ENCODE results near the gene TSPAN12. TPM values are rescaled to one million over a fixed set of nuclear protein-coding genes. Genes with fewer than 3 reads are reported as not detected.

The TSPAN12 gene
- total and polyA plus RNA-seq, 9 donors = 0.50 to 58.0 (median 4.2) TPM

GRCh38 chr7:120842121-120842621 lies 15.8 kb downstream of the TSPAN12 start:
- H3K27me3 ChIP-seq = no peaks in the 10 kb centered on the region
- H3K4me3 ChIP-seq = no peak overlapping the region
- H3K27ac ChIP-seq = no peak overlapping the region
- intact Hi-C loops (cut with DNase I) = no loop called here
- DNase-seq = no peak
- H3K9me3 ChIP-seq = no peaks in the 10 kb centered on the region
- WGBS, 3 donors = 77 to 89% (median 88%) methylated on average over 4 of the region's 4 CpGs
- H3K4me1 ChIP-seq (ENCODE audit: insufficient read depth) = no peaks in the 10 kb centered on the region
- TF ChIP-seq CTCF (IDR thresholded peaks at IDR 0.05) (no peak), EP300 (IDR thresholded peaks at IDR 0.05) (no peak), POLR2A (IDR thresholded peaks at IDR 0.05) (no peak)
- no peaks in the 10 kb centered on the region for H3K36me3 ChIP-seq

- DNase-seq = no peak
- 90 to 93% (median 90%) methylated on average over 2 of the region's 2 CpGs for WGBS, 3 donors
- Histone ChIP-seq H3K4me3 (no peak overlapping the region), H3K4me1 (ENCODE audit: insufficient read depth) (no peaks in the 10 kb centered on the region), H3K27ac (no peak overlapping the region), H3K9me3 (no peaks in the 10 kb centered on the region), H3K27me3 (no peaks in the 10 kb centered on the region), H3K36me3 (no peaks in the 10 kb centered on the region)
- intact Hi-C loops (cut with DNase I) = no loop called here
- TF ChIP-seq CTCF (IDR thresholded peaks at IDR 0.05) (no peak), POLR2A (IDR thresholded peaks at IDR 0.05) (no peak), EP300 (IDR thresholded peaks at IDR 0.05) (no peak)
Measured at GRCh38 chr7:120841608-120842007, 16.3 kb downstream of the TSPAN12 start.

DNA sequence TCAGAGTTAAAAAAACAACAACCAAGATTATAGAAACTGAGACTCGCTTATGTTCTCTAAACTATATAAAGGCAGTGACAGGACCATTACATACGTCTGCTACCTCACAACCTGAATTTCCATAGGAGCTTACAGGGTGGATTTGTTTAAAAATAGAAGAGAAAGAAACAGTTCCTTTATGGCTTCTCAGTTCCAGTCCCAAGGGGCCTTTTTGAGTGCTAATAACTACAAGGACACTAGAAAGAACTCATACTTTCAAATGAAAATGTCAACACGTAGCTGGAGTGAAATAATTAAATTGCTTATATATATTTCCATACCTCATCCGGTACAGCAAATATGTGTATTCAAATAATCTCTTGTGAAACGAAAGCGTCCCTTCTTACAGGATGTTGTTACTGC lies 19.7 kb downstream of the TSPAN12 start:
- intact Hi-C loops (cut with DNase I) = no loop called here
- 67 to 79% (median 77%) methylated on average over 6 of the region's 6 CpGs for WGBS, 3 donors
- no peak overlapping the region for H3K4me3 ChIP-seq
- TF ChIP-seq CTCF (IDR thresholded peaks at IDR 0.05) (no peak), POLR2A (IDR thresholded peaks at IDR 0.05) (no peak), EP300 (IDR thresholded peaks at IDR 0.05) (no peak)
- no peaks in the 10 kb centered on the region for H3K27me3 ChIP-seq
- no peaks in the 10 kb centered on the region for H3K36me3 ChIP-seq
- no peak overlapping the region for H3K27ac ChIP-seq
- no peaks in the 10 kb centered on the region for H3K4me1 ChIP-seq (ENCODE audit: insufficient read depth)
- DNase-seq = no peak
- no peaks in the 10 kb centered on the region for H3K9me3 ChIP-seq

DNA sequence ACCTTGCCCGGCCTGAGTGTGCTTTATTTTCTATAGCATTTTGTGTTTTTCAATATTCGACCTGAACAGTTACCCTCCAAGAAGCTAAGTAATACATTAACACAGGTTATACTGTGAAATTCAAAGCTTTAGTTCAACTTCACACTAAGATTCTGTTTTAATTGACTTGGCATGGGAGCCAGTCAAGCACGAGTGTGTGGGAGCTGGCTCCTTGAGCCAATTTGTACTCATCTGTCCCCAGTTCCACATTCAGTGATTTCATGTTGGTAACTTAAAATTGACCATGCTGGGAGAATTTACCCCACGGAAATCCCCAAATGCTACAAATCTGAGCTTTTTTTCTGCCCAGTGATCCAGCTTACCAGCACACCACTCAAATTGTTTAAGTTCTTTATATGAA lies 20.3 kb downstream of the TSPAN12 start:
- no peak for DNase-seq
- H3K4me1 ChIP-seq (ENCODE audit: insufficient read depth) = no peaks in the 10 kb centered on the region
- no peak overlapping the region for H3K4me3 ChIP-seq
- 86 to 91% (median 90%) methylated on average over 4 of the region's 4 CpGs for WGBS, 3 donors
- H3K27me3 ChIP-seq = no peaks in the 10 kb centered on the region
- H3K9me3 ChIP-seq = no peaks in the 10 kb centered on the region
- no peaks in the 10 kb centered on the region for H3K36me3 ChIP-seq
- no peak for TF ChIP-seq POLR2A (IDR thresholded peaks at IDR 0.05)
- no peak for TF ChIP-seq EP300 (IDR thresholded peaks at IDR 0.05)
- TF ChIP-seq CTCF (IDR thresholded peaks at IDR 0.05) = no peak
- H3K27ac ChIP-seq = no peak overlapping the region
- intact Hi-C loops (cut with DNase I) = no loop called here

Data from ovary (tissue), 9 donors.